ENCODE data around the gene SMG6. TPM values are rescaled to one million over a fixed set of nuclear protein-coding genes. Genes with fewer than 3 reads are reported as not detected.

Gene SMG6
- total RNA-seq, 1 experiment from 2014 or later: 28.6 TPM

DNA sequence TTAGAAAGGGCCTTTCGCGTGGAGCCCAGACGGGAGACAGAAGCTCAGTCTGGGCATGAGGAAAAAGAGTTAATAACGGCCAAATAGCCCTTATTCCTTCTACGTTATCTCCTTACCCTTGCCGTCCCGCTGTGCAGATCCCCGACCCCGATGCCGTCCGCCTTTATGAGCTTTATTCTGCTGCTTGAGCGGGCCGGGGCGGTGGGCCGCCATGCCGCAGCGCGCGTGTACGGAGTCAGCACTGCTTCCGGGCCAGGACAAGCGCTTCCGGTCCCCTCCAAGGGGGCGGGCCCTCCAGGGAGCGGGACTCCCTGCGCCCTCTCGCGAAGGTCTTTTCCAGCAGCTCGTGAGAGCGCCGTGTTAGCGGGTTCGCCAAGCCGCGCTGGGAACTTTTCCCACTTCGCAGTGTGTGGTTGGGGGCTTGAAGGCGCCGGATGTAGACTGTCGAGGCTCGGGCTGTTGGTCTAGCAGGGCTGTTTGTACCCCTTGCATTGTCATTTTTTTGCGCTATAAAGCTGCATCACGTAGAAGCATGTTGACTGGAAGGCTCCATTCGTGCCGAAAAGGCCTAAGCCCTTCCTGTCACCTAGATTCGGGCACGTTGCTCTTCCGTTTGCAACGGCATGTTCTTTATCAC is 32.7 kb upstream of the SMG6 start, which contains the start of gene TSR1:
TSS of gene TSR1 (minus strand) at position 243 of the 637 bp plus-strand sequence. CDS start at position 213, 30 bp downstream.
- peaks cover 6% of the 10 kb centered on the region; the same call in 1 of the 2 replicates for H3K79me2 ChIP-seq (ENCODE audit: insufficient read depth, low read length)
- peaks cover 3% of the 10 kb centered on the region; the same call in 1 of the 2 replicates for H3K4me1 ChIP-seq (ENCODE audit: insufficient read depth, low read length)
- peak within 1 kb of the TSS; percentile 80 for H3K9ac ChIP-seq (ENCODE audit: extremely low read depth, insufficient read length, low read length)
- no peak within 1 kb of the TSS for H4K5ac ChIP-seq (ENCODE audit: insufficient read length, low read depth, low read length)
- no peaks in the 10 kb centered on the region for H3K27me3 Mint-ChIP-seq (ENCODE audit: low read depth)
- peak within 1 kb of the TSS; percentile 18; the same call in 1 of the 2 replicates for H3K14ac ChIP-seq (ENCODE audit: insufficient read depth, low read length)
- no peak within 1 kb of the TSS; a peak in 1 of 5 replicates for H3K4me3 Mint-ChIP-seq
- H2BK20ac ChIP-seq (ENCODE audit: low read depth, low read length, poor library complexity, severe bottlenecking): no peak within 1 kb of the TSS
- peaks cover 2 to 11% of the 10 kb centered on the region in 2 experiments; a peak in 3 of 4 replicates for H3K4me1 Mint-ChIP-seq
- no peak within 1 kb of the TSS for H2BK15ac ChIP-seq (ENCODE audit: low read depth, low read length)
- H3T11ph ChIP-seq (ENCODE audit: low read length): no peak within 1 kb of the TSS
- H3K18ac ChIP-seq (ENCODE audit: insufficient read length, low read depth, low read length): no peak within 1 kb of the TSS
- no peak within 1 kb of the TSS for H2BK12ac ChIP-seq (ENCODE audit: insufficient read length, low read depth, low read length)
- H3K9me3 Mint-ChIP-seq: no peaks in the 10 kb centered on the region
- no peak within 1 kb of the TSS for H2AFZ ChIP-seq (ENCODE audit: low read length)
- TF ChIP-seq CTCF (conservative IDR thresholded peaks at IDR 0.05): peak; percentile 25; the same call in 1 of the 3 replicates
- H2BK120ac ChIP-seq (ENCODE audit: low read depth, low read length, poor library complexity, severe bottlenecking): no peak within 1 kb of the TSS
- H3K23ac ChIP-seq (ENCODE audit: insufficient read length, low read depth, low read length): no peak within 1 kb of the TSS
- no peak within 1 kb of the TSS for H3K56ac ChIP-seq (ENCODE audit: insufficient read length, low read depth, low read length)
- H3K9me3 ChIP-seq (ENCODE audit: control insufficient read depth, low read depth, low read length): no peaks in the 10 kb centered on the region
- no peak within 1 kb of the TSS for H2BK5ac ChIP-seq (ENCODE audit: insufficient read length, low read length)
- H3K23me2 ChIP-seq (ENCODE audit: insufficient read length, low read depth, low read length, poor library complexity, severe bottlenecking): peaks cover 12% of the 10 kb centered on the region
- DNase-seq: peak; percentile 96
- peaks cover 2% of the 10 kb centered on the region for H4K20me1 ChIP-seq (ENCODE audit: control insufficient read depth, insufficient read depth, insufficient read length)
- H3K36me3 Mint-ChIP-seq (ENCODE audit: insufficient read depth in 1 of 3, low read depth in 3 of 3): peaks cover 0 to 17% (median under 1%) of the 10 kb centered on the region in 3 experiments; a peak in 3 of 7 replicates
- H3K27me3 ChIP-seq (ENCODE audit: insufficient read depth, low read length): no peaks in the 10 kb centered on the region
- H2AK5ac ChIP-seq (ENCODE audit: insufficient read length, low read length): no peak within 1 kb of the TSS
- no peak within 1 kb of the TSS for H4K8ac ChIP-seq (replicated peaks; ENCODE audit: insufficient read length, low read depth, low read length)
- H3K27ac ChIP-seq (ENCODE audit: insufficient read length, low read depth, low read length): no peak within 1 kb of the TSS
- H4K91ac ChIP-seq (ENCODE audit: insufficient read length, low read depth, low read length): no peak within 1 kb of the TSS
- peak within 1 kb of the TSS; percentile 79 for H3K4me2 ChIP-seq (ENCODE audit: insufficient read depth, insufficient read length, low read length)
- no peak within 1 kb of the TSS for H3K4ac ChIP-seq (ENCODE audit: low read depth, low read length)
- no CpG with 5 or more reads among the region's 48 CpGs for WGBS (ENCODE audit: extremely low coverage, insufficient read length, low lambda C conversion rate)
- peak within 1 kb of the TSS; percentile 95 to 99 (median 96); a peak in 6 of 7 replicates for H3K27ac Mint-ChIP-seq
- H3K79me1 ChIP-seq (ENCODE audit: insufficient read depth, low read depth, low read length, poor library complexity, severe bottlenecking): no peaks in the 10 kb centered on the region
